ENCODE results near the gene CYBB. TPM values are rescaled to one million over a fixed set of nuclear protein-coding genes. Genes with fewer than 3 reads are reported as not detected.
A peak's percentile ranks its signal among the peaks of the same experiment; 100 is the strongest.

CYBB gene
- total RNA-seq (100 to 1,000 TPM; 129 to 231 (median 200) TPM), polyA plus RNA-seq (10 to 100 TPM; 30.5 to 38.7 (median 35.5) TPM)
- long read RNA-seq, donor 1, full-length matches to known transcripts, result 59 of 162 reads
- long read RNA-seq, donor 1, partial matches to known transcripts, result 103 of 162 reads
- long read RNA-seq, donor 1, other reads (novel, unspliced or antisense), result 0 of 162 reads
- long read RNA-seq, donor 2, full-length matches to known transcripts, result 41 of 87 reads
- long read RNA-seq, donor 2, partial matches to known transcripts, result 46 of 87 reads
- long read RNA-seq, donor 2, other reads (novel, unspliced or antisense), result 0 of 87 reads

DNA sequence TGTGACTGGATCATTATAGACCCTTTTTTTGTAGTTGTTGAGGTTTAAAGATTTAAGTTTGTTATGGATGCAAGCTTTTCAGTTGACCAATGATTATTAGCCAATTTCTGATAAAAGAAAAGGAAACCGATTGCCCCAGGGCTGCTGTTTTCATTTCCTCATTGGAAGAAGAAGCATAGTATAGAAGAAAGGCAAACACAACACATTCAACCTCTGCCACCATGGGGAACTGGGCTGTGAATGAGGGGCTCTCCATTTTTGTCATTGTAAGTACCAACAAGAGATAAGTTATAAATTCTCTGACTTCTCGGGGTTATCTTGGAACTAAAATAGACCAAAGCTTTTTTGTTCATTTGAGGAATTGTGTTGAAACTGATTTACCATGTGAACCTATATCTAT is at the start of gene CYBB:
Gene CYBB (plus strand): TSS at position 203 of the 400 bp plus-strand sequence. CDS start 19 bp downstream, at position 222.
- peak within 1 kb of the TSS in 7 of 8 donors; percentile 55 to 88 (median 69) for H3K27ac ChIP-seq
- peak within 1 kb of the TSS; percentile 6 to 65 (median 28) for H3K4me3 ChIP-seq
- 33 to 55% (median 51%) methylated on average over 2 of the region's 2 CpGs for WGBS, 5 donors

DNA sequence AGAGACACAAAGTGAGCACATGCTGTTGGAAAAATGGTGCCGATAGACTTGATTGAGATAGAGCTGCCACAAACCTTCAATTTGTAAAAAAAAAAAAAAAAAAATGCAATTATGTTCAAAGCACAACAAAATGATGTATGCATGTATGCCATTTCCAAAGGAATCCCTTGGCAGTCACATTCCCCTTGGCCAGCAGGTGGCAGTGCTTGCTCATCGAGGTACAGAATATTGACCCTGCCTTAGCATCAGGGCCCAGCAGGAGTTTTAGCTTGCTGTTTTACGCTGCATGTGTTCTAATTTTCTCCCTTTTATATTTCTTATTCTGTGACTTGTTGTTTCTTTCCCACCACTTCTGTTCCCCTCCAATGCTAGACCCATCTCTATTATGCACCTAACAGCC is 34.5 kb upstream of the CYBB start:
- peak; percentile 93 for DNase-seq
- peak in 1 of 3 donors; percentile 58 for TF ChIP-seq POLR2AphosphoS5 (IDR thresholded peaks at IDR 0.05)
- TF ChIP-seq, protein P1, sequence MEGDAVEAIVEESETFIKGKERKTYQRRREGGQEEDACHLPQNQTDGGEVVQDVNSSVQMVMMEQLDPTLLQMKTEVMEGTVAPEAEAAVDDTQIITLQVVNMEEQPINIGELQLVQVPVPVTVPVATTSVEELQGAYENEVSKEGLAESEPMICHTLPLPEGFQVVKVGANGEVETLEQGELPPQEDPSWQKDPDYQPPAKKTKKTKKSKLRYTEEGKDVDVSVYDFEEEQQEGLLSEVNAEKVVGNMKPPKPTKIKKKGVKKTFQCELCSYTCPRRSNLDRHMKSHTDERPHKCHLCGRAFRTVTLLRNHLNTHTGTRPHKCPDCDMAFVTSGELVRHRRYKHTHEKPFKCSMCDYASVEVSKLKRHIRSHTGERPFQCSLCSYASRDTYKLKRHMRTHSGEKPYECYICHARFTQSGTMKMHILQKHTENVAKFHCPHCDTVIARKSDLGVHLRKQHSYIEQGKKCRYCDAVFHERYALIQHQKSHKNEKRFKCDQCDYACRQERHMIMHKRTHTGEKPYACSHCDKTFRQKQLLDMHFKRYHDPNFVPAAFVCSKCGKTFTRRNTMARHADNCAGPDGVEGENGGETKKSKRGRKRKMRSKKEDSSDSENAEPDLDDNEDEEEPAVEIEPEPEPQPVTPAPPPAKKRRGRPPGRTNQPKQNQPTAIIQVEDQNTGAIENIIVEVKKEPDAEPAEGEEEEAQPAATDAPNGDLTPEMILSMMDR (IDR thresholded peaks at IDR 0.05 in 8 of 11, conservative IDR thresholded peaks at IDR 0.05 in 3 of 11), result peak; percentile 79 to 96 (median 85)
- no peak for TF ChIP-seq POLR2A (IDR thresholded peaks at IDR 0.05)
- H3K4me1 ChIP-seq, result peaks cover 7 to 21% (median 14%) of the 10 kb centered on the region in 6 donors
- no peaks in the 10 kb centered on the region for H3K36me3 ChIP-seq
- H3K27me3 ChIP-seq (replicated peaks in 1 of 7), result peaks cover 0 to 6% (median 0%) of the 10 kb centered on the region in 7 donors
- intact Hi-C loops (cut with DNase I; ENCODE audit: low total_unique reads), result no loop called here
- 13 to 19% (median 16%) methylated on average over 3 of the region's 3 CpGs for WGBS, 5 donors
- peak overlapping the region in 1 of 8 donors; percentile 19 for H3K4me3 ChIP-seq
- no peaks in the 10 kb centered on the region for H3K9me3 ChIP-seq
- peak overlapping the region in 7 of 8 donors; percentile 41 to 83 (median 78) for H3K27ac ChIP-seq

More for the DNA sequence above, at the start of gene CYBB:
- peak in 1 of 3 donors; percentile 74 for TF ChIP-seq POLR2AphosphoS5 (IDR thresholded peaks at IDR 0.05)
- TF ChIP-seq, protein P1 (IDR thresholded peaks at IDR 0.05 in 8 of 11, conservative IDR thresholded peaks at IDR 0.05 in 3 of 11), result no peak
- TF ChIP-seq POLR2A (IDR thresholded peaks at IDR 0.05), result peak in 2 of 3 donors; percentile 48 to 63
- Histone ChIP-seq H3K36me3 (peaks cover 0 to 7% (median 0%) of the 10 kb centered on the region in 6 donors), H3K27me3 (replicated peaks in 1 of 7) (no peaks in the 10 kb centered on the region), H3K4me1 (peaks cover 5 to 56% (median 15%) of the 10 kb centered on the region in 6 donors), H3K9me3 (no peaks in the 10 kb centered on the region)
- DNase-seq, result no peak
- intact Hi-C loops (cut with DNase I; ENCODE audit: low total_unique reads), result no loop called here

DNA sequence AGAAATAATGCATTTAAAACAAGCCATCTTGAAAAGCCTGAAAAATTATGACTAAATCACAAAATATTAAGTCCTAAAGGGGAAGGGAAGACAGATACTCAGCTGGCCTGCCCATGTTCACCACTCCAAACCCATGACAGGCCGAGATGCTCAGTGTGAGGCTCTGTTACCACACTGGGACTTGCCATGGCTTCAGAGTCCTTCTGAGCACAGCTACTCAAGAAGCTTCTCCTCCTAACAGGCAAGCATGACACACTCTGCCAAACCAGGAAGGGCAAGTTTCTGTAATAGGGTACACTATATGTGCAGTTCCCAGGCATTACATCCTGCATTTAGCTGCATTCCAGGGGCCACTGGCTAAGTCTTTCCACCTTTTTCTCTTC is 34.0 kb upstream of the CYBB start:
- peaks cover 7 to 21% (median 14%) of the 10 kb centered on the region in 6 donors for H3K4me1 ChIP-seq
- peaks cover 0 to 6% (median 0%) of the 10 kb centered on the region in 7 donors for H3K27me3 ChIP-seq (replicated peaks in 1 of 7)
- peak overlapping the region in 1 of 8 donors; percentile 19 for H3K4me3 ChIP-seq
- no peak for TF ChIP-seq POLR2AphosphoS5 (IDR thresholded peaks at IDR 0.05)
- TF ChIP-seq POLR2A (IDR thresholded peaks at IDR 0.05), result no peak
- TF ChIP-seq, protein P1 (IDR thresholded peaks at IDR 0.05 in 8 of 11, conservative IDR thresholded peaks at IDR 0.05 in 3 of 11), result no peak
- WGBS, 5 donors, result 52 to 88% (median 57%) methylated on average over 1 of the region's 1 CpG
- intact Hi-C loops (cut with DNase I; ENCODE audit: low total_unique reads), result no loop called here
- H3K27ac ChIP-seq, result peak overlapping the region in 7 of 8 donors; percentile 41 to 83 (median 78)
- H3K9me3 ChIP-seq, result no peaks in the 10 kb centered on the region
- H3K36me3 ChIP-seq, result no peaks in the 10 kb centered on the region
- peak; percentile 69 for DNase-seq
